MM.1S (cell line): ENCODE measurements around the gene CYP27A1.

Experiments
- DNase-seq: peaks from one replicate; pipeline ENCODE4 v3.0.0-alpha.2; 2015
- H2AFZ ChIP-seq: fragments of 300-600 bp; sonication (generic); 2 replicates; pipeline ENCODE4 v1.6.0; 2016; ENCODE audit warnings: antibody characterized with exemption, low read length
- H3F3A ChIP-seq: fragments of 300-600 bp; sonication (generic); 2 replicates; pipeline ENCODE4 v1.6.1; 2016; ENCODE audit warnings: mild to moderate bottlenecking, antibody characterized with exemption, low read length, moderate library complexity, mixed read lengths; ENCODE audit not compliant: insufficient read depth
- H3K27ac ChIP-seq: fragments of 300-600 bp; sonication (generic); 2 replicates; pipeline ENCODE4 v1.5.1; 2016; ENCODE audit warnings: mild to moderate bottlenecking, low read length
- H3K27me3 ChIP-seq: fragments of 300-600 bp; sonication (generic); replicated peaks from 2 replicates; pipeline ENCODE4 v1.6.0; 2016; ENCODE audit warnings: low read length; ENCODE audit not compliant: insufficient read depth
- H3K36me3 ChIP-seq: fragments of 300-600 bp; sonication (generic); replicated peaks from 2 replicates; pipeline ENCODE4 v1.6.1; 2016; ENCODE audit warnings: mild to moderate bottlenecking, low read length, mixed read lengths; ENCODE audit not compliant: insufficient read depth
- H3K4me1 ChIP-seq: fragments of 300-600 bp; sonication (generic); 2 replicates; pipeline ENCODE4 v1.6.1; 2016; ENCODE audit warnings: low read length, mixed read lengths
- H3K4me2 ChIP-seq: fragments of 300-600 bp; sonication (generic); 2 replicates; pipeline ENCODE4 v1.6.0; 2016; ENCODE audit warnings: low read depth, low read length
- H3K4me3 ChIP-seq: fragments of 300-600 bp; sonication (generic); 2 replicates; pipeline ENCODE4 v1.5.1; 2016; ENCODE audit warnings: low read length, mixed read lengths
- H3K79me2 ChIP-seq: fragments of 300-600 bp; sonication (generic); 2 replicates; pipeline ENCODE4 v1.6.1; 2016; ENCODE audit warnings: mixed run types, low read length, mixed read lengths
- H3K9ac ChIP-seq: fragments of 300-600 bp; sonication (generic); 2 replicates; pipeline ENCODE4 v1.6.1; 2016; ENCODE audit warnings: low read length, mixed read lengths
- H3K9me2 ChIP-seq: fragments of 300-600 bp; sonication (generic); replicated peaks from 2 replicates; pipeline ENCODE4 v1.6.1; 2016; ENCODE audit warnings: mild to moderate bottlenecking, low read length, mixed read lengths; ENCODE audit not compliant: insufficient read depth
- H3K9me3 ChIP-seq: fragments of 300-600 bp; sonication (generic); replicated peaks from 2 replicates; pipeline ENCODE4 v1.6.1; 2016; ENCODE audit warnings: mild to moderate bottlenecking, low read length, mixed read lengths; ENCODE audit not compliant: insufficient read depth
- H4K20me1 ChIP-seq: fragments of 300-600 bp; sonication (generic); 2 replicates; pipeline ENCODE4 v1.6.1; 2016; ENCODE audit warnings: mild to moderate bottlenecking, low read length, moderate library complexity, mixed read lengths; ENCODE audit not compliant: insufficient read depth
- EZH2 ChIP-seq: fragments of 300-600 bp; sonication (generic); optimal IDR thresholded peaks from 2 replicates; pipeline ENCODE3; 2017; ENCODE audit warnings: low read depth, mild to moderate bottlenecking, antibody characterized with exemption, low read length, mixed read lengths
- EZH2phosphoT487 ChIP-seq: fragments of 300-600 bp; sonication (generic); IDR thresholded peaks from 2 replicates; pipeline ENCODE4 v1.6.1; 2018; ENCODE audit warnings: antibody characterized with exemption, low read length
- TF ChIP-seq, protein P1 (sequence below): fragments of 300-600 bp; sonication (generic); IDR thresholded peaks from 2 replicates; pipeline ENCODE4 v1.5.1; 2016; ENCODE audit warnings: antibody characterized with exemption, low read length, mixed read lengths

The CYP27A1 gene

DNA sequence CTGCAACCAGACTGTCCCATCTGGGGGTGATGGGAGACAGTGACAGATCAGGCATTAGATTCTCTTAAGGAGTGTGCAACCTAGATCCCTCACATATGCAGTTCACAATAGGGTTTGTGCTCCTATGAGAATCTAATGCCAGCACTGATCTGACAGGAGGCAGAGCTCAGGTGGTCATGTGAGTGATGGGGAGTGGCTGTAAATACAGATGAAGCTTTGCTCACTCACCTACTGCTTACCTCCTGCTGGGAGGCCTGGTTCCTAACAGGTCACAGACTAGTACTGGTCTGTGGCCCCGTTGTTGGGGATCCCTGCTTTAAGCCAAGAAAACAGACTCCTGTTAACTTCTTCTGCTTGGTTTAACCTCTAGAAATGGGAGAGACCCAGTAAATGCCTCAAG is 3.2 kb downstream of the CYP27A1 start:
- Histone ChIP-seq H3K9ac (no peak overlapping the region), H3K9me3 (no peaks in the 10 kb centered on the region), H3K27me3 (no peaks in the 10 kb centered on the region), H3F3A (no peaks in the 10 kb centered on the region), H3K4me3 (no peak overlapping the region), H3K36me3 (no peaks in the 10 kb centered on the region), H3K79me2 (no peaks in the 10 kb centered on the region), H3K4me2 (no peak overlapping the region), H2AFZ (no peak overlapping the region), H3K9me2 (no peaks in the 10 kb centered on the region), H3K4me1 (no peaks in the 10 kb centered on the region), H3K27ac (no peak overlapping the region), H4K20me1 (no peaks in the 10 kb centered on the region)
- no peak for DNase-seq
- TF ChIP-seq, protein P1, sequence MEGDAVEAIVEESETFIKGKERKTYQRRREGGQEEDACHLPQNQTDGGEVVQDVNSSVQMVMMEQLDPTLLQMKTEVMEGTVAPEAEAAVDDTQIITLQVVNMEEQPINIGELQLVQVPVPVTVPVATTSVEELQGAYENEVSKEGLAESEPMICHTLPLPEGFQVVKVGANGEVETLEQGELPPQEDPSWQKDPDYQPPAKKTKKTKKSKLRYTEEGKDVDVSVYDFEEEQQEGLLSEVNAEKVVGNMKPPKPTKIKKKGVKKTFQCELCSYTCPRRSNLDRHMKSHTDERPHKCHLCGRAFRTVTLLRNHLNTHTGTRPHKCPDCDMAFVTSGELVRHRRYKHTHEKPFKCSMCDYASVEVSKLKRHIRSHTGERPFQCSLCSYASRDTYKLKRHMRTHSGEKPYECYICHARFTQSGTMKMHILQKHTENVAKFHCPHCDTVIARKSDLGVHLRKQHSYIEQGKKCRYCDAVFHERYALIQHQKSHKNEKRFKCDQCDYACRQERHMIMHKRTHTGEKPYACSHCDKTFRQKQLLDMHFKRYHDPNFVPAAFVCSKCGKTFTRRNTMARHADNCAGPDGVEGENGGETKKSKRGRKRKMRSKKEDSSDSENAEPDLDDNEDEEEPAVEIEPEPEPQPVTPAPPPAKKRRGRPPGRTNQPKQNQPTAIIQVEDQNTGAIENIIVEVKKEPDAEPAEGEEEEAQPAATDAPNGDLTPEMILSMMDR: no peak

DNA sequence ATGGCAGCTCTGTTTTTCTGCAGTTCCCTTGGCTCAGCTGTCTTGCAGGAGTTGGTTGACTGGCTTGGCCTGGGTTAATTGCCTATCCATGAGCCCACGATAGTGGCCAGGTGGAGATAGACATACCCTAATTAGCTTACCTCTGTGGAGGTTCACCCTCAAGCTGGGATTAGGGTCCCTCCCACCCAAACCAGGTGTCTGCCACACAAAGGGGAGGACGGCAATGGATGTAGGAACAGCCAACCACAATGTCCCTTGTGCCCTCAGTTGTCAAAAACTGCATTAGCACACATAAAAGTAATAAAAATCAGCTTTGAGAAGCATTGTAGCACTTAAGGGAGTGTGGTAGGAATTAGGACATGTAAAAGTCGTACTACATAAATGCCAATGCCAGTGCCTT is 4.2 kb downstream of the CYP27A1 start:
- H3K27me3 ChIP-seq: no peaks in the 10 kb centered on the region
- no peaks in the 10 kb centered on the region for H3K4me1 ChIP-seq
- H3K79me2 ChIP-seq: no peaks in the 10 kb centered on the region
- no peak overlapping the region for H3K4me3 ChIP-seq
- no peaks in the 10 kb centered on the region for H4K20me1 ChIP-seq
- DNase-seq: no peak
- H3K9me2 ChIP-seq: no peaks in the 10 kb centered on the region
- H3K36me3 ChIP-seq: no peaks in the 10 kb centered on the region
- no peaks in the 10 kb centered on the region for H3K9me3 ChIP-seq
- H3K27ac ChIP-seq: no peak overlapping the region
- no peak overlapping the region for H3K9ac ChIP-seq
- no peak overlapping the region for H3K4me2 ChIP-seq
- no peak for TF ChIP-seq EZH2phosphoT487
- TF ChIP-seq EZH2: no peak
- TF ChIP-seq, protein P1: no peak
- H2AFZ ChIP-seq: no peak overlapping the region
- H3F3A ChIP-seq: no peaks in the 10 kb centered on the region

DNA sequence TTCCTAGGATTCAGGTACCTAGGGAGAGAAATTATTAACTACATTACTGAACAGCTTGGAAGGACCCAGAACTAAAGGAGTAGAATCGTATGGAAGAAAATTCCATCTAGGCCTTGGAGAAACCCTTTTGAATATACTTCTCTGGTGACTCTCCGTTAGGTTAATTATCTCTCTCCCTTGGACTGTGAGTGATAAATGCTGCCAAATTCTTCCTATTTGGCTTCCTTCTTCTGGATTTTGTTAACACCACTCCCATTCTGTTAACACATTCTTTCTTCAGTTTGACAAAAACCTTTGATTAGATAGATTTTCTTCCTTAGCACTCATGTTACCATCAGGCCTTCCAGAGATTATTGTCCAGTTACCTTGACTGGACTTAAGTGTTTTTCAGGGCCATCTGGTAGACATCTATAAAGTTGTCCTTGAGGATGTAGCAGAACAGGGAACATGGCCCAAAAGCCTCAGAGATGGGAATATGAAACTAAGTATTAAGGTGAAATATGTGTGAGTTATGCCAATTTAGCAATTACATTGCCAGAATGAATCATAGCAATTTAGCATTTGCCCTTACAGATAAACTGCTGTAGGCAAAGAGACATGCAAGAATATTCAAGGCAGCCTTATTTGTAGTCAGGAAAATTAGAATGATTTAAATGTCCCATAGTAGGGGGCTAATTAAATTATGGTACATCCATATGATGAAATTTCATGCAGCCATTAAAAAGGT is 6.7 kb downstream of the CYP27A1 start:
- no peak overlapping the region for H3K27ac ChIP-seq
- H3K4me1 ChIP-seq: no peaks in the 10 kb centered on the region
- TF ChIP-seq EZH2phosphoT487: no peak
- no peak for TF ChIP-seq EZH2
- TF ChIP-seq, protein P1: no peak

More for the DNA sequence above, 6.7 kb downstream of the CYP27A1 start:
- no peaks in the 10 kb centered on the region for H3K9me3 ChIP-seq
- no peaks in the 10 kb centered on the region for H3F3A ChIP-seq
- no peaks in the 10 kb centered on the region for H4K20me1 ChIP-seq
- H3K9ac ChIP-seq: no peak overlapping the region
- H3K4me2 ChIP-seq: no peak overlapping the region
- H2AFZ ChIP-seq: no peak overlapping the region
- no peaks in the 10 kb centered on the region for H3K9me2 ChIP-seq
- no peaks in the 10 kb centered on the region for H3K27me3 ChIP-seq
- no peaks in the 10 kb centered on the region for H3K36me3 ChIP-seq
- no peak for DNase-seq
- H3K4me3 ChIP-seq: no peak overlapping the region
- no peaks in the 10 kb centered on the region for H3K79me2 ChIP-seq
